GM19351 (cell line): ENCODE measurements around the gene MGLL.
"Not testable (repeated sequence)": the region's sequence is repeated elsewhere in the genome, so short reads cannot be mapped to it uniquely, and the experiment has no call there.

ENCODE experiments used
- ATAC-seq: cut with Tn5 transposase; IDR thresholded peaks from one replicate; pipeline ENCODE4 v1.9.1; 2021; ENCODE audit warnings: mild to moderate bottlenecking, moderate library complexity; ENCODE audit not compliant: unreplicated experiment

The MGLL gene

DNA sequence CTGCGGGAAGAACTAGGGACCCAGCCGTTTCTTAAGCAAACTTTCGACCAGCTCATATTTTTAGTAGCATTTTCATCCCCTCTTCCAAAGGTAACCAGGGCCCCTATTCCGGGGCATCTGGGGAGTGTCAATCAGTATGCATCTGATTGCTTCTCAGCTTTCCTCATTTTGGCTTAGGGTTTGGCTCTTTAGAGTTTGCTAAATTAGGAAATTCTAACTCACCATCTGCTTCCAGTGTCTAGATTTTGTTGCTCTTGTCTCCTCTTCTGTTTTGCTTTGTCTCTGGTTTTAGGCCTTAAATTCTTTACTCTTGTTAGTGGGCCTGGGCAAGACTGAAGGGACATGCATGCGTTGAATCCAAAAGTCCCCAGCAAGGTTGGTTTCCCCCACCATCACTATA lies 159.2 kb downstream of the MGLL start:
- ATAC-seq, result no peak

DNA sequence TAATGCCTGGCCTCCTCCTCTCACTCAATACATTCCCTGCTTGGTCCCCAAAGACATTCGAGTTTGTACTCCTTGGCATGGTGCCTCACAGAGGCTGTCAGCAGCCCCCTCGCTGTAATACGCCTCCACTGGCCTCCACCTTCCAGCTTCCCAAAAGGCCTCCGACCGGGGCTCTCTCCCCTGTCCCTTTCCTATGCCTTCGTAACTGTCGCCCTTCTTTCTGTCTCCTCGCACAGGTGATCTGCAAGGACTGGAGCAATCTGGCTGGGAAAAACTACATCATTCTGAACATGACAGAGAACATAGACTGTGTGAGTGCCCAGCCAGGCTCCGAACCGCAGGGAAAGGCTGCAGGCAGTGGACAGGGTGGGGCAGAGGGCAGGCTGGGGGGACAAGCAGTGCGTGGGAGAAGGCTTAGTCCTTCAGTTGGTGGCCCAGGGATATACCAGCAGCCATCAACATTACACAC lies 160.3 kb downstream of the MGLL start:
- no peak for ATAC-seq

DNA sequence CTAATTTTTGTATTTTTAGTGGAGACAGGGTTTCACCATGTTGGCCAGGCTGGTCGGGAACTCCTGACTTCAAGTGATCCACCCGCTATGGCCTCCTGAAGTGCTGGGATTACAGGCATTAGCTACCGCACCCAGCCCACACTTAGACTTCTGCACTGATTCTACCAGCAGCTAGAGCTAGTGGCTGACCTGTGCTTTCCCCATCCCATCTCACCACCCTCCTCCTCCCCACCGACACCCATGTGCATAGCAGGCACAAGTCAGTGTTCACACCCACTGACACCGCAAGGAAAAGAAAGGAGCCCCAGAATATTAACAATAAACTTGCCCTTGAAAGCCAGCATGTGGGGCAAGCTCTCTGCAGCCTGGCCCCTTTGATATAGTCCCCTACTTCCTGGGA lies 160.7 kb downstream of the MGLL start:
- no peak for ATAC-seq

DNA sequence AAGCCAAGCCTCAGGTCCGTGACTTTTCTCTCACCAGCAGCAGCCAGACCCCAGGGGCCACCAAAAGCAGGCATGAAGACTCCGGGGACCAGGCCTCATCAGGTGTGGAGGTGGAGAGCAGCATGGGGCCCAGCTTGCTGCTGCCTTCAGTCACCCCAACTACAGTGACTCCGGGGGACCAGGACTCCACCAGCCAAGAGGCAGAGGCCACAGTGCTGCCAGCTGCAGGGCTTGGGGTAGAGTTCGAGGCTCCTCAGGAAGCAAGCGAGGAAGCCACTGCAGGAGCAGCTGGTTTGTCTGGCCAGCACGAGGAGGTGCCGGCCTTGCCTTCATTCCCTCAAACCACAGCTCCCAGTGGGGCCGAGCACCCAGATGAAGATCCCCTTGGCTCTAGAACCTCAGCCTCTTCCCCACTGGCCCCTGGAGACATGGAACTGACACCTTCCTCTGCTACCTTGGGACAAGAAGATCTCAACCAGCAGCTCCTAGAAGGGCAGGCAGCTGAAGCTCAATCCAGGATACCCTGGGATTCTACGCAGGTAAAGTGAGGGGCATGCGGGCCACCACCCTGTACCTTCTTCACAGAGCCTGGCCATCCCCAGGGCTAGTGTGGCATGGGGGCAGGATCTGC lies 161.6 kb downstream of the MGLL start:
- ATAC-seq, result no peak

DNA sequence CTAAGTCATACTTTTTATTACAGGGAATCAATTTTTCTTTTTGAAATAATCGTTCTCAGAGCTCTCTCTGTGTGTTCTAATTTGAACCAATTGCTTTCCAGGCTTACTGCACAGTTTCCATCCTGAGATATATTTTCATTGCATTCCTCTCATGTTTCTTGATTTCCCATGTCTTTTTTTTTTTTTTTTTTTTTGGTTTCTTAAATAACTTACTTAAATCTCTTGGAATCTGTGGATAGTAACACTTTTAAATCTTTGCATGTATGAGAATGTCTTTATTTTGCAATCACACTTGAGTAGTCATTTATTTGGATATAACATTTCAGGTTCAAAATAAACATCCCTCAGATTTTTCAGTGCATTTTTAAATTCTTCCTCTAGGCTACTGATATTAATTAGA lies 164.1 kb downstream of the MGLL start:
- ATAC-seq, result no peak

DNA sequence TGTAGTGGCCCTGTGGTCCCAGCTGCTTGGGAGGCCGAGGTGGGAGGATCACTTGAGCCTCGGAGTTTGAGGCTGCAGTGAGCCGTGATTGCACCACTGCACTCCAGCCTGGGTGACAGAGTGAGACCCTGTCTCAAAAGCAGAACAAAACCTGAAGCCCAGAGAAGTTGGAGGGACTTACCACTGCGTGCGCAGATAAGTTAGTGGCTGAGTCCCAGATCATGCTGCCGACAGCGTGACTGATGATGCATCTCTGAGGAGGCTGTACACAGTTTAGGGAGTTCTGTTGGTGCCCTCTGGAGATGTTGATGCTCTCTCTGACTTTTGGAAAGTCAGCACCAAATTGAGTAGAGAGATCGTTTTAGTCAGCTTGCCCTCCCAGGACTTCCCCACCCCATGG lies 165.4 kb downstream of the MGLL start:
- ATAC-seq, result no peak

DNA sequence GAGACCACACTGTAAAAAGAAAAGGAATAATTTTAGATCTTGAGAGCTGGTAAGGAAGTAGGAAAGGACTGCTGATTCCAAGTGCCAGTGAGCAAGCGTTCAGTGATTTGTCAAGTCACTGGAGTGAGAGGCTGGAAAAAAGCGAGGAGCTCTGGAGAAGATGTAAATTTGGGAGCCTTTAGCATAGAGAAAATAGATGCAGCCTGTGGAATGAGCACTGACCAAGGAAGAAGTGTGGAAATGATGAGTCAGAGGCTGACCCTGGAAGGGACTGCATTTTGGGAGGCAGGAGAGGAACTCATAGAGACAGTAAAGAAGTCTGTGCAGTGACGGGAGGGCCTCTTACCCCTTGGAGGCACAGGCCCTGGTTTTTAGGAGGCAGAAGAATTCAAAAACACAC lies 166.7 kb downstream of the MGLL start:
- ATAC-seq, result no peak

DNA sequence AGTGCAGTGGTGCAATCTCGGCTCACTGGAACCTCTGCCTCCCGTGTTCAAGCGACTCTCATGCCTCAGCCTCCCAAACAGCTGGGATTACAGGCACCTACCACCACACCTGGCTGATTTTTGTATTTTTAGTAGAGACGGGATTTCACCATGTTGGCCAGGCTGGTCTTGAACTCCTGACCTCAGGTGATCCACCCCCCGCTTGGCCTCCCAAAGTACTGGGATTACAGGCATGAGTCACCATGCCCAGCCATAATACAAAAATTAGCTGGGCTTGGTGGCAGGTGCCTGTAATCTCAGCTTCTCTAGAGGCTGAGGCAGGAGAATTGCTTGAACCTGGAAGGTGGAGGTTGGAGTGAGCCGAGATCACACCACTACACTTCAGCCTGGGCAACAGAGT lies 167.3 kb downstream of the MGLL start:
- ATAC-seq, result not testable (repeated sequence)

DNA sequence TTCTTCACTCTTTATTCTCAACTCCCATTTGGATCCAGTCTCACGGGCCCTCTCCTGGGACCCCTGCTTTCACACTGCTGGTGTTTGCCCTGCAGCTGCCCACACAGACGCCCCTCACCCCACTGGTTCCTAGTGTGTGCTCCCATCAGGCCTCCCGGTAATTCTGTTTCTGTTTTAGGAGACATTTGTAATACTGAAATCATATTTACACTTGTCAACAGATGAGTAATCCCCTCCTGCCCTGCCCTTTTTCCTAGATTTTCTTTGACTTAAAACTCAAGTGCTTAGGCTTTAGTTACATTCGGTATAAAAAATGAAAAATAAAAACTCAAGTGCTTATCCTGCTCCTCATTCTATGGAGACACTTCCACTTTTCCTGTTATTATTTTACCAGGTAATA lies 167.9 kb downstream of the MGLL start:
- ATAC-seq, result no peak

DNA sequence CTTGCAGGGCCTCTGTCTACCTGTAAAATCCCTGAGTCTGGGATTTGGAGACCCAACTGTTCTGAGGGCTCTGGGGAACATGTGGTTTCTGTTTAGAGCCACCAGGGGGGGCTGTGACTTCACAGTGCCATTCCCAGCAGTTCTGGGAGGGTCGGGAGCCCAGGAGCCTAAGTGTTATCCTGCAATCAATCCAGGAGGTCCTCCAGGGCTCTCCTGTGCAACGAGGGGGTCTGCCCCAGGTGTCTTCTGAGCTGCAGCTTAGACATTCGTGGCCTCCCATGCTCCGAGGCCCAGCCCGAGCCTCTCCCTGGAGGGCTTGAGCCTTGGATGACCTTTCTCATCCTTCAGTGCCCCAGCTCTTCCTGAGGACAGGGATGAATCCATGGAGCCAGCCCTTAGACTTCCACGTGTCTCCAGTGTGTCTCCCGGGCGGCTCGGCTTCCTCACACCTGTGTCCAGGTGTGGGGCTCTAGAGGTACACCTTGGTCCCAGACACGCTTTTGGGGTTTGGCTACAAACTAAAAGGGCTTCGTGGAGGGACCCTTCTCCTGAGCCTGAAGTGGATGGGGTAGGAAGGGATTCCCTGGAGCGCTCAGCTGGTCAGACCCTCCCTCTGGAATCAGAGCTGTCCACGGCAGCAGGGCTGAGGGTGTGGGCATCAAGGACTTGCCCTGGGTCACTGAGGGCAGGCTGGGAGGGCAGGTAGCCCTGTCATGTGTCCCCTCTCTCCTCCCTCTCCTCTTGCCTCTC lies 169.9 kb downstream of the MGLL start:
- ATAC-seq, result no peak

DNA sequence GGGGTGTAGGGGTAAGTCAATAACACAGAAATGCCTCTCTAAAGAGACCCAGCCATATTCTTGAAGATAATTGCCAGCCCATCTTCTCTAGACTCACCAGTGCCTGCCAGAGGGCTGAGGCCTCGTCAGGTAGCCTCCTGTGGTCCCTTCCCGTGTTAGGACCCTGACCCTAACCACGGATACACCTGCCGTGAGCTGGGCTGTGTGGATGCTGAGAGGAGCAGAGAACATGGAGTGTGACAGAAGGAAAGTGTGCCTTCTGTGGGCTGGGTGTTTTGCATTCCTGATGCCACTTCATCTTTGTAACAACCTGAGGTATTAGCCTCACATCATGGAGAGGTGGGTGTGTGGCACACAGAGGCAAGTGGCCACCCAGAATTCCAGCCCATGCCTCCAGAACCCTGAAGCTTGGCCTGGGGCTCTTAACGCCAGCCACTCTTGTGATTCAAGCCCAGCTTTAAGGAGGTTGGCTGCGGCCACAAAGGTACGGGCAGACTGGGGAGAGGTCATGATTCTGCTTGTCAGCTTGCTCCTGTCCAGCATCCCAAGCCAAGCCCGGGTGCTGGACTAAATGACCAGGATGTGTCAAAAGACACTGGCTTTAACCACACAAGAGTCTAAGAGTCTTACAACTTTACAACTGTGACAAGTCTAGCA lies 170.7 kb downstream of the MGLL start:
- no peak for ATAC-seq

DNA sequence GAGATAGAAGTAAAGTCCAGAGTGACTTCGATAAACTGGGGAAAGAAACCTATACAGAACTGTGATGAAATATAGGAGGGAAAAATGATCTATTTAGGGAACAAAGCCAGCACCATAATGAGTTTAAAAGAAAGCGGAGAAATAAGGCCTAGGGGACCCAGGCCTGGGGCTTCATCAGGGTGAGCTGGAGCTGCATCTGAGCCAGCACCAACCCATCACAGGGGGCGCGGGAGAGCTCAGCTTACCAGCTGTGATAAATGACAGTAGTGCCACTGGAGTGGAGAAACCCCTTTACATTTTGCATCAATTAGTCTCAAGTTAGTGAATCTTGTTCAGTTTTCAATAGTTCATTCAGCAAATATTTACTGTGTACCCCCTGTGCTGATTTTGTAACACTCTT lies 172.1 kb downstream of the MGLL start:
- ATAC-seq, result no peak

DNA sequence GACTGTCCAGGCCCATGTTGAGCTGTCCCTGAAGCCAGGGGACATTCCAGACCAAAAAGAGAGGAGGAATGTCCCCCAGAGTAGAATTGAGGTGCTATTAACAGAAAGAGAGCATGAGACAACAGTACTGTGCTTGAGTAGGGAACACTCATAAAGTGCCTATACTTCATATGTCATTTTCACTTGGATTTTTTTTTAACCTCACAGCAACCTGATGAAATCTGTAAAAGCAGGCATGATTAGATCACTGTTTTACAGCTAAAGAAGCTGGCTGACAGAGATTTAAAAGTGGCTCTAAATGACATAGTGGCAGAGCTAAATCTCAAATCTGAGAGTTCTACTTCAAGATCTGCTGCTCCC lies 174.5 kb downstream of the MGLL start:
- ATAC-seq, result no peak

DNA sequence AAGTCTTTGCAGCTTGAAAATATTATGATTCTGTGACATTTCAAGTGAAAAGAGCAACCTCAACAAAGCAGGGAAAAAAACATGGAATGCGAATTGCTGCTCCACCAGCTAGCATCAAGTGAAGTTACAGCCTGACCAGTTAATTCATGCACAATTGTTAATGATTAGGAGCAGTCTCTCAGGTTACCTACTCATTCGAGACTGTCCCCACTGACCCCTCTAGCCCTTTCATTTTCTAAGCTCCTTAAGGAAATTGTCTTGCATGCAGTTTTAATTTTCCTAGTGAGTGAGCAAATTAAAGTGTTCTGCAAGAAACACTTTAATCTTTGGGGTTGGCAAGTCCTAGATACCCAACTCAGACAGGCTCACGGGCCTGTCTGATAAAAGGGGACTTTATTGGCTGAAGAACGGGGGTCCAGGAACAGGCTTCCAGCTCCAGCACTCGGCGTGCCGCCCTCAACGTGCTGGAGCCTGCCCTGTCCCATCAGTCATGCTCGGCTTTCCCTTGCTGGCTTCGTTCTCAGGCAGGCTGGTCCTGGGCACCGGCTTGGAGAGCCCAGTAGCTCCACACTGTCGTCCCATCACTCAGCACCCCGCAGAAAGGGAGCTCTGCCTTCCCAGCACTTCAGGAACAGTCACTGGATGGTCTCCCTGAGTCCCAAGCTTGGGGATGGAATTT lies 175.0 kb downstream of the MGLL start:
- no peak for ATAC-seq

DNA sequence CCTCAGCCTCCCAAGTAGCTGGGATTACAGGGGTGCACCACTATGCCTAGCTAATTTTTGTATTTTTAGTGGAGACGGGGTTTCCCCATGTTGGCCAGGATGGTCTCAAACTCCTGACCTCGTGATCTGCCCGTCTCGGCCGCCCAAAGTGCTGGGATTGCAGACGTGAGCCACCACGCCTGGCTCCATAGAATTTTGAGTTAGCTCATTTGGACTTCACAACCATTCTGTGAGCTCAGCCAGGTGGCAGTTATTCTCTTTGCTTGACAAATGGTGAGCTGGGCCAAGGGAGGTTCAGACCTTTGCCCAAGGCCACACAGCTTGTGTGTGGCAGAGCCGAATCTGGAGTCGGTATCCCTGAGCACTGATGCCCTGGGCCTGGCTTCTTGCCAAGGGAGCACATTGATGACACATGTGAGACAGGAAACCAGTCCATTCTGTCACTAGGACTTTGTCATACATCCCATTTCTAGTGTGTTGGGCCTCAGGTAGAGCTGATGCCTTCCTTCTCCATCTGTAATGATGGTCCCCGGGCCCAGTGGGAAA lies 175.7 kb downstream of the MGLL start:
- ATAC-seq, result no peak

DNA sequence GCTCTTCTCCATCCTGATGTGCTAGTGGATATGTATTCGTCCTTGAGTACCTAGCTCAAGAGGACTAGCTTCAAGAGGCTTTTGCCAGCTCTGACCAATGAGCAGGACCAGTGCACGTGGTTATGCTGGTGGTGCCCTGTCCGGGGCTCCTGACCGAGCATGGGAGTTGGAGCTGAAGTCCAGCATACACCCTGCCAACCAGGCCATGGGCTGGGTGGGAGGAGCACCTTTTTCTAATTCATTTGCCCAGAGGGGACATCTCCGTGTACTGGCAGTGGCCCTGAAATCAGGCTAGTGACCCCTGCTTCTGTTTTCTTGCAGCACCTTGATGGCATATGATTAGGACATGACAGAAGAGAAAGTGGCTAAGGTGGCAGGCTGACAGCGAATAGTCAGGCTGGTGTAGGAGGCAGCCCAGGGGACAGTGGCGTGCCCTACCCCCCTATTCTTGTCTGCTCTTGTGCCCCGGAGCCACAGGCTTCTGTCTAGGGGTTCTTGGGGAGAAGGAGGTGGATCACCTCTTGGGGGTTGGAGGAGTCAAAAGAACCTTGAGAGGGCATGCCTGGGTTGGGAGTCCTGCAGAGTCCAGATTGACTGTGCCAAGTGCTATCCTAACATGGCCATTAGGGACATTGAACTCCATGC lies 176.8 kb downstream of the MGLL start:
- ATAC-seq, result no peak

DNA sequence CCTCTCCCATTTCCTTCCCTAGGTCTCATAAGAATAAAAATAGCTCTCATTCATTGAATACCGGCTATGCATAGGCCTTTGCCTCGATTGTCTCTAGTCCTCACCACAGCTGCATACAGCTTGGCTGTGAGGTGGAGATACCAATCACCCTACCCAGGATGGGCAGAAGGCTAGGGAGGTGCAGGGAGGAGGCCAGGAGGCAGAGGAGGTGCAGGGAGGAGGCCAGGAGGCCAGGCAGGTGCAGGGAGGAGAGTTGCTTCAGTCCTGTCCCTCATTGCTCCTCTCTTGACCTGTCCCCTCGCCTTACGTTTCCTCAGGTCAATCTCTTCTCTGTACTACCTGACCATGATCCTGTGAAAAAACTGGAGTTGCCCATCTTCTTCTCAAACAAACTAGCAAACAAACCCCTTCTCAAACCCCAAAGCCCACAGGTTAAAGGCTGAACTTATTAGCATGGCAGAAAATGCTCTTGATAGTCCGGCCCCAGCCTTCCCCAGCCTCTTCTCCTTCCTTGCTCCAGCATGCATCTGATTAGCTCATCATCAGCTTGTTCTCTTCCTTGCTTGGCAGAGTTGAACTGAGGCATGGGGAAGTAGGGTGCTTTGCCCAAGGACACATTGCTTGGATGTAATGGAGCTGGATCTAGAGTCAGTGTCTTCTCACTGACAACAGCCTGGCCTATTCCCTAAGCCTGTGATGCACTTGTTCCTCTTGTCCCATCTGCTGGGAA lies 177.5 kb downstream of the MGLL start:
- no peak for ATAC-seq

DNA sequence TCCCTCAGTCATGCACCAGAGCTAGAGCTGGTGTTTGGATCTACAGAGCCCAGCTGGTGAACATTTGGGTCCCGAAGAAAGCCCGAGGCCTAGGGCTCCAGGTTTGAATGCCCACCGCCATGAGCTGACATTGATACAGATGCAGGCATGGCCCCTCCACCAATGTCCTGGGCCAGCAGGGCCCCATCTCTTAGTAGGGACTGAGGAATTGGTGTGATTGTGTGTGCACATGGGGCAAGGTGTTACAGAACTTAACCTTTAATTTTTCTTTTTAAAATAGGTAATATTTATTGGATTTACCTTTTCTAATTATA lies 182.3 kb downstream of the MGLL start:
- ATAC-seq, result no peak

DNA sequence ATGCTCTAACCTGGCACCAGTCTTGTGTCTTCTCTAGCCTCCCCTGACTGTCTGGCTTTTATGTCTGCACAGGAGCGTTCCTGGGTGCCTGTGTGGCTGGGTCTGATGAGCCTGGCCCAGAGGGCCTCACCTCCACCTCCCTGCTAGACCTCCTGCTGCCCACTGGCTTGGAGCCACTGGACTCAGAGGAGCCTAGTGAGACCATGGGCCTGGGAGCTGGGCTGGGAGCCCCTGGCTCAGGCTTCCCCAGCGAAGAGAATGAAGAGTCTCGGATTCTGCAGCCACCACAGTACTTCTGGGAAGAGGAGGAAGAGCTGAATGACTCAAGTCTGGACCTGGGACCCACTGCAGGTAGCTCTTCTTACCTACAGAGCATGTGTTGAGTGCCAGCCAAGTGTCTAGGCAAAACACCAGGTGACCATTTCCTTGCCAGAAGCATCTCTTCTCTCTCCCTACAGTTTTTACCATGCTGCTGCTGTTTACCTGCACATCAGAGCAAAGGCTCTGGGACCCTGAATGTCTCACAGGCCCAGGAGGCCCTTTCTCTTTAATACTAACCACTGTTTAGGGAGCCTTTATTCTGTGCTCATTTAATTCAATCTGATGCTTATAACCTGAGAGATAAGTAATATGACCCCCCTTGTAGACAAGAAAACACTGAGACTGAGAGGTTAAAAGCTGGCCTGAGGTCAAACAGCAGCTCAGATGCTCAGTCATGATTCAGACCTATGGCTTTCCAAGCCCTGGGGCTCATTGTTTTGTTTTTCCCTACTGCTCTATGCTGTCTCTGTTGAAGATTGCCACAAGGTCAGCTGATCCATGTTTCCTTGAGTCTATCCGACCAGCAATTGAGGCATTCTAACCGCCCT lies 182.9 kb downstream of the MGLL start:
- no peak for ATAC-seq
